HEK293 (cell line): ENCODE results near the gene ZSCAN16.

Experiments used
- CTCF ChIA-PET: fragments of 350-600 bp; formaldehyde crosslinking; extraction: SDS; loops from one replicate; lab custom pipeline; 2021; ENCODE audit warnings: antibody characterized with exemption; lab: Yijun Ruan, JAX
- POLR2A ChIA-PET: fragments of 300-600 bp; formaldehyde crosslinking; extraction: SDS; loops from one replicate; lab custom pipeline; 2020; ENCODE audit warnings: antibody characterized with exemption, inconsistent platforms; lab: Yijun Ruan, JAX
- H3K27ac ChIP-seq: fragments of 200-500 bp; sonication (Bioruptor generic); 2 replicates; pipeline ENCODE4 v1.5.1; 2014; ENCODE audit warnings: low read depth, low read length, control low read depth, inconsistent platforms; ENCODE audit errors: extremely low read depth
- H3K36me3 ChIP-seq, 2 experiments: fragments of 200-500 bp in 1 of 2; sonication (Bioruptor generic) in 1 of 2; 1 replicate in 1 of 2; 2 replicates in 1 of 2; pipeline ENCODE4 v1.5.1; 2014 to 2017; ENCODE audit warnings: inconsistent platforms in 2 of 2, low read length in 2 of 2; ENCODE audit not compliant: control insufficient read depth in 2 of 2, insufficient read depth in 1 of 2
- H3K4me1 ChIP-seq: fragments of 200-500 bp; sonication (Bioruptor generic); 2 replicates; pipeline ENCODE4 v1.5.1; 2014; ENCODE audit warnings: mild to moderate bottlenecking, low read length, inconsistent platforms; ENCODE audit not compliant: control insufficient read depth, insufficient read depth
- H3K4me3 ChIP-seq: 2 replicates; pipeline ENCODE4 v1.5.1; 2011; ENCODE audit warnings: low read depth, mild to moderate bottlenecking, control low read depth, low read length, moderate library complexity
- H3K9me3 ChIP-seq: fragments of 200-500 bp; sonication (Bioruptor generic); 2 replicates; pipeline ENCODE4 v1.5.1; 2014; ENCODE audit warnings: low read depth, low read length, inconsistent platforms; ENCODE audit not compliant: control insufficient read depth, insufficient read depth
- GLI4 ChIP-seq: fragments of 450-650 bp; formaldehyde crosslinking; IDR thresholded peaks from 2 replicates; pipeline ENCODE4 v1.5.1; 2016; ENCODE audit warnings: missing biosample characterization, missing genetic modification characterization
- HOXA7 ChIP-seq: sonication (generic); formaldehyde crosslinking; IDR thresholded peaks from 2 replicates; pipeline ENCODE4 v1.8.1; 2022; ENCODE audit warnings: missing genetic modification reagents, borderline replicate concordance
- KLF16 ChIP-seq: fragments of 450-650 bp; formaldehyde crosslinking; IDR thresholded peaks from 2 replicates; pipeline ENCODE4 v1.5.1; 2017; ENCODE audit warnings: missing biosample characterization, missing genetic modification characterization
- MYNN ChIP-seq: fragments of 450-650 bp; formaldehyde crosslinking; IDR thresholded peaks from 2 replicates; pipeline ENCODE4 v1.5.1; 2016; ENCODE audit warnings: missing biosample characterization, missing genetic modification characterization, borderline replicate concordance
- PRDM4 ChIP-seq: fragments of 450-650 bp; formaldehyde crosslinking; IDR thresholded peaks from 2 replicates; pipeline ENCODE4 v1.5.1; 2017; ENCODE audit warnings: missing biosample characterization, missing genetic modification characterization
- REST ChIP-seq: fragments of 450-650 bp; formaldehyde crosslinking; IDR thresholded peaks from 2 replicates; pipeline ENCODE4 v1.5.1; 2016; ENCODE audit warnings: missing biosample characterization, missing genetic modification characterization
- ZBTB21 ChIP-seq: fragments of 450-650 bp; formaldehyde crosslinking; IDR thresholded peaks from 2 replicates; pipeline ENCODE4 v1.5.1; 2017; ENCODE audit warnings: missing biosample characterization, missing genetic modification characterization
- ZBTB49 ChIP-seq: fragments of 450-650 bp; formaldehyde crosslinking; IDR thresholded peaks from 2 replicates; pipeline ENCODE4 v1.5.1; 2016; ENCODE audit warnings: missing biosample characterization, missing genetic modification characterization, low read depth
- ZFP41 ChIP-seq: fragments of 450-650 bp; formaldehyde crosslinking; IDR thresholded peaks from 2 replicates; pipeline ENCODE4 v1.5.1; 2016; ENCODE audit warnings: missing biosample characterization, missing genetic modification characterization, borderline replicate concordance
- ZFP69B ChIP-seq: fragments of 450-650 bp; formaldehyde crosslinking; IDR thresholded peaks from 2 replicates; pipeline ENCODE4 v1.5.1; 2016; ENCODE audit warnings: missing biosample characterization, missing genetic modification characterization
- ZNF211 ChIP-seq: fragments of 450-650 bp; formaldehyde crosslinking; IDR thresholded peaks from 2 replicates; pipeline ENCODE4 v1.5.1; 2016; ENCODE audit warnings: low read depth, missing biosample characterization, missing genetic modification characterization
- ZNF221 ChIP-seq: fragments of 450-650 bp; formaldehyde crosslinking; IDR thresholded peaks from 2 replicates; pipeline ENCODE4 v1.5.1; 2017; ENCODE audit warnings: missing biosample characterization, missing genetic modification characterization, borderline replicate concordance
- ZNF280C ChIP-seq: fragments of 450-650 bp; formaldehyde crosslinking; IDR thresholded peaks from 2 replicates; pipeline ENCODE4 v1.5.1; 2016; ENCODE audit warnings: missing biosample characterization, missing genetic modification characterization
- ZNF449 ChIP-seq: fragments of 450-650 bp; formaldehyde crosslinking; IDR thresholded peaks from 2 replicates; pipeline ENCODE4 v1.5.1; 2017; ENCODE audit warnings: missing biosample characterization, mild to moderate bottlenecking, missing genetic modification characterization, moderate library complexity
- ZNF514 ChIP-seq: fragments of 450-650 bp; formaldehyde crosslinking; IDR thresholded peaks from 2 replicates; pipeline ENCODE4 v1.5.1; 2016; ENCODE audit warnings: missing biosample characterization, missing genetic modification characterization
- ZNF521 ChIP-seq: fragments of 450-650 bp; formaldehyde crosslinking; IDR thresholded peaks from 2 replicates; pipeline ENCODE4 v1.5.1; 2017; ENCODE audit warnings: missing biosample characterization, mild to moderate bottlenecking, missing genetic modification characterization
- ZNF558 ChIP-seq: fragments of 450-650 bp; formaldehyde crosslinking; IDR thresholded peaks from 2 replicates; pipeline ENCODE4 v1.5.1; 2016; ENCODE audit warnings: missing biosample characterization, missing genetic modification characterization
- ZNF610 ChIP-seq: fragments of 450-650 bp; formaldehyde crosslinking; IDR thresholded peaks from 2 replicates; pipeline ENCODE4 v1.5.1; 2016; ENCODE audit warnings: missing biosample characterization, missing genetic modification characterization, borderline replicate concordance
- ZNF624 ChIP-seq: fragments of 450-650 bp; formaldehyde crosslinking; IDR thresholded peaks from 2 replicates; pipeline ENCODE4 v1.5.1; 2017; ENCODE audit warnings: missing biosample characterization, missing genetic modification characterization
- ZNF629 ChIP-seq: fragments of 450-650 bp; formaldehyde crosslinking; IDR thresholded peaks from 2 replicates; pipeline ENCODE4 v1.5.1; 2017; ENCODE audit warnings: missing biosample characterization, missing genetic modification characterization
- ZNF707 ChIP-seq: fragments of 450-650 bp; formaldehyde crosslinking; IDR thresholded peaks from 2 replicates; pipeline ENCODE4 v1.5.1; 2016; ENCODE audit warnings: missing biosample characterization, missing genetic modification characterization
- ZNF776 ChIP-seq: fragments of 450-650 bp; formaldehyde crosslinking; IDR thresholded peaks from 2 replicates; pipeline ENCODE4 v1.5.0; 2017; ENCODE audit warnings: missing biosample characterization, missing genetic modification characterization, borderline replicate concordance
- ZNF777 ChIP-seq: fragments of 450-650 bp; formaldehyde crosslinking; IDR thresholded peaks from 2 replicates; pipeline ENCODE4 v1.5.1; 2017; ENCODE audit warnings: missing biosample characterization, missing genetic modification characterization, borderline replicate concordance
- ZNF785 ChIP-seq: fragments of 450-650 bp; formaldehyde crosslinking; IDR thresholded peaks from 2 replicates; pipeline ENCODE4 v1.5.1; 2016; ENCODE audit warnings: missing biosample characterization, missing genetic modification characterization

The ZSCAN16 gene

GRCh38 chr6:28161410-28162079 is 37.1 kb downstream of the ZSCAN16 start:
- POLR2A ChIA-PET = interaction anchor here (0.5 to 3.3 kb wide), 19 partner anchors 8 to 194 kb away, joined by 3 to 29 read pairs (median 4); partner anchors contain the start of genes ZKSCAN8, ZSCAN16 and ZSCAN26
- TF ChIP-seq ZNF777 (no peak), ZNF776 (tag by site-specific recombination) (no peak), ZFP41 (tag by site-specific recombination) (no peak), ZNF707 (tag by site-specific recombination) (no peak), ZNF624 (tag by site-specific recombination) (no peak), ZNF514 (tag by site-specific recombination) (no peak), ZBTB49 (tag by site-specific recombination) (no peak), ZNF221 (no peak), ZBTB21 (no peak), GLI4 (tag by site-specific recombination) (no peak), PRDM4 (tag by site-specific recombination) (no peak), ZNF521 (tag by site-specific recombination) (no peak), ZNF558 (tag by site-specific recombination) (no peak), ZFP69B (tag by site-specific recombination) (peak; percentile 94), ZNF280C (no peak), ZNF629 (tag by site-specific recombination) (peak; percentile 42; the same call in 1 of the 2 replicates), ZNF449 (tag by site-specific recombination) (no peak), REST (tag by site-specific recombination) (no peak), ZNF785 (no peak), KLF16 (tag by site-specific recombination) (no peak), MYNN (tag by site-specific recombination) (no peak), ZNF211 (tag by site-specific recombination) (no peak), HOXA7 (CRISPR knock-in tag) (no peak), ZNF610 (tag by site-specific recombination) (no peak)

More at GRCh38 chr6:28161410-28162079, 37.1 kb downstream of the ZSCAN16 start:
- Histone ChIP-seq H3K27ac (peak overlapping the region; percentile 63), H3K36me3 (peaks cover 0 to 22% of the 10 kb centered on the region in 2 experiments; a peak in 2 of 3 replicates), H3K4me3 (peak overlapping the region; percentile 50), H3K9me3 (no peaks in the 10 kb centered on the region), H3K4me1 (peaks cover 3% of the 10 kb centered on the region; the same call in 1 of the 2 replicates)
- CTCF ChIA-PET = interaction anchor here (1.0 kb wide), 1 partner anchor 19 kb away, joined by 3 read pairs; no protein-coding TSS in a partner anchor
